Left renal cortex interstitium (tissue), 4 donors: ENCODE measurements around the gene CAMSAP3. TPM values are rescaled to one million over a fixed set of nuclear protein-coding genes. Genes with fewer than 3 reads are reported as not detected.
"Not testable (repeated sequence)": the region's sequence is repeated elsewhere in the genome, so short reads cannot be mapped to it uniquely, and the experiment has no call there.

ENCODE experiments used
- DNase-seq, 4 donors: peaks; one replicate each; pipeline ENCODE4 v3.0.0-alpha.2; 2013; ENCODE audit warnings: low read depth in 4 of 4, low spot score in 2 of 4, missing footprints in 1 of 4
- polyA plus RNA-seq, 4 donors: library from polyadenylated mRNA; unstranded; fragments of 120-200 nt; gene quantifications; one replicate each; pipeline ENCODE4 v1.2.1, GENCODE V29; 2013; ENCODE audit not compliant: insufficient read length in 4 of 4

CAMSAP3 gene
- polyA plus RNA-seq, 4 donors, result 12.3 to 30.3 (median 22.0) TPM

GRCh38 chr19:7575434-7576040, 20.1 kb upstream of the CAMSAP3 start:
- no peak for DNase-seq

GRCh38 chr19:7577422-7577821, 18.2 kb upstream of the CAMSAP3 start:
- not testable (repeated sequence) for DNase-seq

- no peak for DNase-seq
Measured at GRCh38 chr19:7578127-7578526, 17.5 kb upstream of the CAMSAP3 start.

- no peak for DNase-seq
Measured at GRCh38 chr19:7579182-7579581, 16.5 kb upstream of the CAMSAP3 start.

- no peak for DNase-seq
Measured at GRCh38 chr19:7582446-7582845, 13.2 kb upstream of the CAMSAP3 start.

GRCh38 chr19:7589822-7590221, 5.8 kb upstream of the CAMSAP3 start:
- no peak for DNase-seq

- DNase-seq, result no peak
Measured at GRCh38 chr19:7590256-7590655, 5.4 kb upstream of the CAMSAP3 start.

GRCh38 chr19:7596211-7596937, 711 bp downstream of the CAMSAP3 start:
- DNase-seq, result no peak

- DNase-seq, result no peak
Measured at GRCh38 chr19:7597689-7598088, 2.0 kb downstream of the CAMSAP3 start.

GRCh38 chr19:7598180-7598579, 2.5 kb downstream of the CAMSAP3 start:
- no peak for DNase-seq

- DNase-seq, result no peak
Measured at GRCh38 chr19:7600721-7601120, 5.1 kb downstream of the CAMSAP3 start.

GRCh38 chr19:7602240-7602934, 6.7 kb downstream of the CAMSAP3 start:
- DNase-seq, result no peak

- no peak for DNase-seq
Measured at GRCh38 chr19:7602935-7603497, 7.4 kb downstream of the CAMSAP3 start.

- no peak for DNase-seq
Measured at GRCh38 chr19:7603919-7604318, 8.3 kb downstream of the CAMSAP3 start.

- no peak for DNase-seq
Measured at GRCh38 chr19:7605490-7606222, 10.0 kb downstream of the CAMSAP3 start.

- DNase-seq, result no peak
Measured at GRCh38 chr19:7606289-7606688, 10.6 kb downstream of the CAMSAP3 start.

GRCh38 chr19:7607212-7607873, 11.7 kb downstream of the CAMSAP3 start:
- DNase-seq, result no peak

- no peak for DNase-seq
Measured at GRCh38 chr19:7607874-7608560, 12.4 kb downstream of the CAMSAP3 start.

GRCh38 chr19:7610491-7611240, 15.0 kb downstream of the CAMSAP3 start:
- no peak for DNase-seq
